Neural cell (in vitro differentiated cells): Measurements from ENCODE around the gene C10orf90. TPM values are rescaled to one million over a fixed set of nuclear protein-coding genes. Genes with fewer than 3 reads are reported as not detected.

ENCODE experiments used
- H2AFZ ChIP-seq: fragments of 200-600, 300-800 bp; sonication (generic), shearing (Covaris generic); 2 replicates; pipeline ENCODE4 v1.6.0; 2014; ENCODE audit warnings: low read depth, mild to moderate bottlenecking, antibody characterized with exemption, low read length, moderate library complexity
- H3F3A ChIP-seq: fragments of 200-600 bp; shearing (Covaris generic); 2 replicates; pipeline ENCODE4 v1.6.1; 2016; ENCODE audit warnings: mild to moderate bottlenecking, moderate library complexity, mixed read lengths, antibody characterized with exemption, low read length; ENCODE audit not compliant: insufficient read depth, poor library complexity, severe bottlenecking
- H3K27ac ChIP-seq: fragments of 200-600, 300-800 bp; sonication (generic), shearing (Covaris generic); 2 replicates; pipeline ENCODE4 v1.5.1; 2014; ENCODE audit warnings: mild to moderate bottlenecking, low read length, moderate library complexity
- H3K27me3 ChIP-seq: fragments of 300-800, 200-600 bp; sonication (generic), shearing (Covaris generic); 2 replicates; pipeline ENCODE4 v1.6.0; 2014; ENCODE audit warnings: mild to moderate bottlenecking, low read depth, low read length, moderate library complexity; ENCODE audit not compliant: insufficient read depth
- H3K36me3 ChIP-seq: fragments of 300-800, 200-600 bp; sonication (generic), shearing (Covaris generic); 2 replicates; pipeline ENCODE4 v1.5.1; 2014; ENCODE audit warnings: mild to moderate bottlenecking, antibody characterized with exemption, low read length, moderate library complexity; ENCODE audit not compliant: insufficient read depth
- H3K4me2 ChIP-seq: fragments of 300-800, 200-600 bp; sonication (generic), shearing (Covaris generic); 2 replicates; pipeline ENCODE4 v1.6.0; 2014; ENCODE audit warnings: mild to moderate bottlenecking, low read length
- H3K4me3 ChIP-seq: fragments of 300-800, 200-600 bp; sonication (generic), shearing (Covaris generic); 2 replicates; pipeline ENCODE4 v1.5.1; 2014; ENCODE audit warnings: mild to moderate bottlenecking, low read length, moderate library complexity
- H3K79me2 ChIP-seq: fragments of 200-600 bp; shearing (Covaris generic); replicated peaks from 2 replicates; pipeline ENCODE4 v1.6.0; 2014; ENCODE audit warnings: mild to moderate bottlenecking, low read length, moderate library complexity; ENCODE audit not compliant: insufficient read depth
- H3K9ac ChIP-seq: fragments of 300-800, 200-600 bp; sonication (generic), shearing (Covaris generic); 2 replicates; pipeline ENCODE4 v1.6.1; 2016; ENCODE audit warnings: mild to moderate bottlenecking, low read length, mixed read lengths
- H3K9me2 ChIP-seq: fragments of 200-600 bp; shearing (Covaris generic); 2 replicates; pipeline ENCODE4 v1.6.1; 2016; ENCODE audit warnings: mild to moderate bottlenecking, low read length, mixed read lengths; ENCODE audit not compliant: insufficient read depth
- H3K9me3 ChIP-seq: fragments of 200-600, 300-800 bp; sonication (generic), shearing (Covaris generic); 2 replicates; pipeline ENCODE4 v1.6.1; 2016; ENCODE audit warnings: mild to moderate bottlenecking, mixed run types, low read length, moderate library complexity, mixed read lengths
- H4K20me1 ChIP-seq: fragments of 200-600 bp; shearing (Covaris generic); 2 replicates; pipeline ENCODE4 v1.6.1; 2016; ENCODE audit warnings: mild to moderate bottlenecking, mixed run types; ENCODE audit not compliant: insufficient read depth
- EP300 ChIP-seq: fragments of 450-650 bp; conservative IDR thresholded peaks from 2 replicates; pipeline ENCODE4 v1.6.1; 2014; ENCODE audit warnings: antibody characterized with exemption, mild to moderate bottlenecking, moderate library complexity; ENCODE audit not compliant: poor library complexity, severe bottlenecking
- EZH2 ChIP-seq: fragments of 200-600, 300-800 bp; shearing (Covaris generic), sonication (generic); IDR thresholded peaks from 2 replicates; pipeline ENCODE4 v1.6.1; 2014; ENCODE audit warnings: antibody characterized with exemption, low read length, borderline replicate concordance, mild to moderate bottlenecking; ENCODE audit not compliant: insufficient read depth, poor library complexity, severe bottlenecking
- MXI1 ChIP-seq: fragments of 450-650 bp; conservative IDR thresholded peaks from 2 replicates; pipeline ENCODE4 v1.6.1; 2014; ENCODE audit warnings: antibody characterized with exemption, mild to moderate bottlenecking; ENCODE audit not compliant: poor library complexity, severe bottlenecking
- POLR2AphosphoS5 ChIP-seq: IDR thresholded peaks from 2 replicates; pipeline ENCODE4 v1.6.1; 2012
- RAD21 ChIP-seq: fragments of 450-650 bp; conservative IDR thresholded peaks from 2 replicates; pipeline ENCODE4 v1.6.1; 2014; ENCODE audit warnings: antibody characterized with exemption, mild to moderate bottlenecking, moderate library complexity
- REST ChIP-seq: IDR thresholded peaks from 2 replicates; pipeline ENCODE4 v1.6.1; 2012; ENCODE audit warnings: borderline replicate concordance
- SMC3 ChIP-seq: fragments of 450-650 bp; conservative IDR thresholded peaks from 2 replicates; pipeline ENCODE4 v1.6.1; 2014; ENCODE audit warnings: antibody characterized with exemption, mild to moderate bottlenecking, moderate library complexity; ENCODE audit not compliant: poor library complexity
- TAF1 ChIP-seq: IDR thresholded peaks from 2 replicates; pipeline ENCODE4 v1.6.1; 2012; ENCODE audit warnings: low read depth
- polyA plus RNA-seq: library from polyadenylated mRNA; depleted of rRNA; stranded (reverse); fragments of >200 nt; gene quantifications from 2 replicates; pipeline ENCODE4 v1.2.3, GENCODE V29; 2014
- TF ChIP-seq, protein P1 (sequence below): fragments of 450-650 bp; IDR thresholded peaks from 2 replicates; pipeline ENCODE4 v1.5.1; 2014; ENCODE audit warnings: antibody characterized with exemption, mild to moderate bottlenecking, moderate library complexity; ENCODE audit not compliant: poor library complexity, severe bottlenecking

Gene C10orf90
- polyA plus RNA-seq, 1 donor from 2014 or later, result not detected

- H3K9ac ChIP-seq, result no peak overlapping the region
- H4K20me1 ChIP-seq, result no peaks in the 10 kb centered on the region
- no peaks in the 10 kb centered on the region for H3K79me2 ChIP-seq
- H3K36me3 ChIP-seq, result no peaks in the 10 kb centered on the region
- TF ChIP-seq EP300 (no peak), REST (no peak), MXI1 (no peak), POLR2AphosphoS5 (no peak), SMC3 (no peak), RAD21 (no peak), TAF1 (no peak), EZH2 (no peak)
- TF ChIP-seq, protein P1, sequence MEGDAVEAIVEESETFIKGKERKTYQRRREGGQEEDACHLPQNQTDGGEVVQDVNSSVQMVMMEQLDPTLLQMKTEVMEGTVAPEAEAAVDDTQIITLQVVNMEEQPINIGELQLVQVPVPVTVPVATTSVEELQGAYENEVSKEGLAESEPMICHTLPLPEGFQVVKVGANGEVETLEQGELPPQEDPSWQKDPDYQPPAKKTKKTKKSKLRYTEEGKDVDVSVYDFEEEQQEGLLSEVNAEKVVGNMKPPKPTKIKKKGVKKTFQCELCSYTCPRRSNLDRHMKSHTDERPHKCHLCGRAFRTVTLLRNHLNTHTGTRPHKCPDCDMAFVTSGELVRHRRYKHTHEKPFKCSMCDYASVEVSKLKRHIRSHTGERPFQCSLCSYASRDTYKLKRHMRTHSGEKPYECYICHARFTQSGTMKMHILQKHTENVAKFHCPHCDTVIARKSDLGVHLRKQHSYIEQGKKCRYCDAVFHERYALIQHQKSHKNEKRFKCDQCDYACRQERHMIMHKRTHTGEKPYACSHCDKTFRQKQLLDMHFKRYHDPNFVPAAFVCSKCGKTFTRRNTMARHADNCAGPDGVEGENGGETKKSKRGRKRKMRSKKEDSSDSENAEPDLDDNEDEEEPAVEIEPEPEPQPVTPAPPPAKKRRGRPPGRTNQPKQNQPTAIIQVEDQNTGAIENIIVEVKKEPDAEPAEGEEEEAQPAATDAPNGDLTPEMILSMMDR, result no peak
- peaks cover 3% of the 10 kb centered on the region for H3K9me3 ChIP-seq
- H3K27ac ChIP-seq, result no peak overlapping the region
- no peaks in the 10 kb centered on the region for H3K27me3 ChIP-seq
- no peak overlapping the region for H2AFZ ChIP-seq
- H3K4me3 ChIP-seq, result no peak overlapping the region
- no peaks in the 10 kb centered on the region for H3F3A ChIP-seq
- H3K9me2 ChIP-seq, result no peaks in the 10 kb centered on the region
- no peak overlapping the region for H3K4me2 ChIP-seq
Observed at GRCh38 chr10:126421756-126422256, 248.7 kb downstream of the C10orf90 start.

DNA sequence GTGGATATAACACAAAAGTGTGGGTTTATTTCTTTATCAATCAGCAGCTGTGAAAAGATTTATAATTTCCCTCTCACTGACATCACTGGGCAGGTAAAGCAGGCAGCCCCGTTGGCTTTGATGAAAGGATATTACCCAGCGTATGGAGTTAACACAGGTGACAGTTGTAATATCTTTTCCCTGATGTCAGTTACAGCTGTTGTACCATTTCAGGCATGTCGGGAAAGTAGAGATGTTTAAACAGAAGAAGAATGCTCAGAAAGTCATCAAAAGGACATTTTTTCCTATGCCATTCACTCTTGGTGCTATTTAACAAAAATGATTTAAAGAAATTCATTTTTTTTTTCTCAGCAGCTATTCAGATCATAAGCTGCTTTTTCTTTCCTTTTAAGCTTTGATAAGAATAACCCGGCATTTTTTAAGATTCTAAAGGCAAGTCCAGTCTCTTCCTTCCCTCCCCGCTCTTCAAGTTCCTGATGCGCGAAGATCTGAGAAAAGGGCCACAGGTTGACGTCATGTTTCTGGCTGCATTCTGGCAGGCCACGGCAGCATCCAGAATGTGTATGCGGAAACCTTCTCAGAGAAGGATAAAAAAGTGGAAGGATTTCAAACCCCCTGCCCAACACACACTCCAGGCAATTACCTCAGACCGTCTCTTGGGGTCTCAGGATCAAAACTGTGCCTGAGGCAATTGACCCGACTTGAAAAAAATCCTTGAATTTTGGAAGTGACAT is 249.8 kb downstream of the C10orf90 start:
- Histone ChIP-seq H3K9me3 (peaks cover 3% of the 10 kb centered on the region), H3K79me2 (no peaks in the 10 kb centered on the region), H4K20me1 (no peaks in the 10 kb centered on the region), H3K36me3 (no peaks in the 10 kb centered on the region), H3K9ac (no peak overlapping the region), H2AFZ (no peak overlapping the region), H3K27me3 (no peaks in the 10 kb centered on the region), H3K9me2 (no peaks in the 10 kb centered on the region), H3K27ac (no peak overlapping the region), H3F3A (no peaks in the 10 kb centered on the region), H3K4me3 (no peak overlapping the region), H3K4me2 (no peak overlapping the region)
- no peak for TF ChIP-seq SMC3
- TF ChIP-seq EP300, result peak; percentile 50
- TF ChIP-seq POLR2AphosphoS5, result peak; percentile 44
